GM21528 (cell line): ENCODE measurements around the gene PJVK.
A peak's percentile ranks its signal among the peaks of the same experiment; 100 is the strongest.
"Not testable (repeated sequence)": the region's sequence is repeated elsewhere in the genome, so short reads cannot be mapped to it uniquely, and the experiment has no call there.

Experiments used
- ATAC-seq: cut with Tn5 transposase; IDR thresholded peaks from one replicate; pipeline ENCODE4 v1.9.1; 2021; ENCODE audit warnings: mild to moderate bottlenecking, moderate library complexity; ENCODE audit not compliant: unreplicated experiment, low FRiP score

Gene PJVK

GRCh38 chr2:178450774-178451525 is at the start of gene PJVK, which contains the start of gene PRKRA:
TSS of gene PJVK (plus strand) at chr2:178451378. CDS start at chr2:178453410, 2,032 bp downstream.
TSS of gene PRKRA (minus strand) at chr2:178451175. CDS start at chr2:178451030, 145 bp downstream.
- ATAC-seq: peak; percentile 85

GRCh38 chr2:178401994-178402437 is 49.2 kb upstream of the PJVK start:
- ATAC-seq: no peak

- ATAC-seq: peak; percentile 52
Measured at GRCh38 chr2:178403671-178404306, 47.4 kb upstream of the PJVK start.

- peak; percentile 99 for ATAC-seq
Measured at GRCh38 chr2:178404368-178404767, 46.8 kb upstream of the PJVK start.

DNA sequence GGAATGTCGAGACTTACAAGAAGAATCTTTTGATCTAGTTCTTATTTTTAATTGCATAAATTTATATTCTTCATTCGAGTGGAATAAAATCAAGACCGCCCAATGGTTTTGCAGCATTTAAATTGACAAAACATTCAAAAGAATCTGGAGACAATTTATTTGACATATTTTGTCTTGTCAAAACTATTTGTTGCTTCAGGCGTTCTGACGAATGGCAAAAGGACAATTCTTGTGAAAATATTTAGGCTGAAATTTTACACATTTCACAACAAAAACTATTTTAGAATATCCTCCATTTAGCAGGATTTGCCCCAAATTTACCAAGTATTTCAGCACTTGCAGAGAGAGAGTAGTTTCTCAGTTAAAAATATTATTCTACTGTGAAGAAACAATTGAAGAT is 41.9 kb upstream of the PJVK start:
- no peak for ATAC-seq

GRCh38 chr2:178412047-178412446 is 39.1 kb upstream of the PJVK start:
- no peak for ATAC-seq

GRCh38 chr2:178412453-178412852 is 38.7 kb upstream of the PJVK start:
- ATAC-seq: not testable (repeated sequence)

DNA sequence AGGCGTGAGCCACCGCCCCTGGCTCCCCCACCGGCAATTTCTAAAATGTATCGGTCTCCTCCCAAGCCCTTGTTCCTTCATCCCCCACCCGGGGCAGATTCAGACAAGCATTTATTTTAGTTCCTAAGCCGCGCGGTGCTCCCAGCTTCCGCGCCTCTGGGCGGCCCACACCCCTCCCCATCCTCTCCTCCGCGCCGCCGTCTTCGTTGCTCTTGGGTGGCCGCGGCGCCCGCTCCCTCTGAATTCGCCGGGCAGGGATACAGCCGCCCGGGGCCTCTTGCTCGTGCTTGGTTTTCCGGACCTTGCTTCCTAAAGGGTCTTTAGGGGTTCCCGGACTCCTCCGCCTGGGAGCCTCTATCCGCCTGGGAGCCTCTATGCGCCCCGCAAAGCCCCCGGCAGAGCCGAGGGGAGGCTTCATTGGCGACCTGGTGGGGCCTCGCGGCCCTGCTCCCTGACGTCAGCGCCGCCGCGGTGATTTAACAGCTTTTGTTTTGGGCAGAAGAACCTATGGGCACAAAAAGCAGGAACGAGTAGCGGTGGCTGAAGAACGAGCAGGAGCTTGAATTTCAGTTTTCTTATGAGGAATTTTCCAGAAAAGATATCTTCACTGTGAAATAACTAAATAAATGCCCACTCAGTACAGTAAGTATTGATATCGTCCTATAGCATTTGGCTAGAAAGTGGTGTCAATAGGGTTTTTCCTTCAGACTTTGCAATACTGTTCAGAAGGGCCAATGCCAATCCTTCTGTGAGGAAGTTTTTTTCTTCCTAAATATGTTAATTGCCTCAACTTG is 37.5 kb upstream of the PJVK start:
- peak; percentile 83 for ATAC-seq

DNA sequence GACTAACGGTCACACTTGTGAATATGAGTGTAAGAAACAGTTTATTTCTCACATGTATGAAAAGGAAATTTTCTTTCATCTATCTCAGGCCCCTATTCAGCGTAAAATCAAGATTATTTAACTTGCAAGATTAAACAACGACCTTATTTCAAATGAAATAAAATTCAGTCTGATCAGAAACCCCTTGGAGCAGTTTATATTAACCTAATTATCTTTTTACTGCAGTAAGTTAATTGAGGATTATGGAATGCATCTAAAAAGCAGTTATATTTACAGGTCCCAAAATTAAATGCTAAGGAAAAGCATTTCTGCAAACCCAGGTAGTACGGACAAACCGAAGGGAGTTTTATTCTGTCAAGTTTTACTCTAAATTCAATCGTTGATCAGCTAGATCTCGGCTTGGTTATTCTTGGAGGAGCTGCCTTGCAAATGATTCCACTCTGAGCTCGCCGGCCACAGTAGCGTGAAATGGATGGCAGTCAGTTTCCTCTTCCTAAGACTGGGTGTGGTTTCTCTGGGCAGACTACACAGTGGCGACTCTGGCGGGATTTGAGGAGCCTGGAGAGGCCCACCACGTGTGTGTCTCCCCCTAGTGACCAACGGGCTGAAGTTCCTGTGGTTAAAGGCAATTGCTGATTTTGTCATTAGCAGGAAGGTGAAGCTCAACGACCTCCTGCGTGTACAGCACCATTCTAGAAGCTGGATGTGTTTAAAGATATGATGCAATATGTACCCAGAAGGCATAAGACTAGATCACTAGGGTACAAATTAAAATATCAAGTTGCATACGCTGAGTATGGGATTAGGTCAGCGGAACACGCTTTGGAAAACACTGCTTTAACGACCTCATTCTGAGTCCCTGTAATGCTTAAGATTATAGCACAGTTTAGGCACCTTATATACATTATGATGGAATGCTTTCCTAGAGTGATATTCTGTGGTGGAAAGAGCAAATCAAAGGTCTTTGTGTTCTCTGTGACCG is 36.6 kb upstream of the PJVK start:
- ATAC-seq: peak; percentile 86

- ATAC-seq: no peak
Measured at GRCh38 chr2:178415979-178416378, 35.2 kb upstream of the PJVK start.

DNA sequence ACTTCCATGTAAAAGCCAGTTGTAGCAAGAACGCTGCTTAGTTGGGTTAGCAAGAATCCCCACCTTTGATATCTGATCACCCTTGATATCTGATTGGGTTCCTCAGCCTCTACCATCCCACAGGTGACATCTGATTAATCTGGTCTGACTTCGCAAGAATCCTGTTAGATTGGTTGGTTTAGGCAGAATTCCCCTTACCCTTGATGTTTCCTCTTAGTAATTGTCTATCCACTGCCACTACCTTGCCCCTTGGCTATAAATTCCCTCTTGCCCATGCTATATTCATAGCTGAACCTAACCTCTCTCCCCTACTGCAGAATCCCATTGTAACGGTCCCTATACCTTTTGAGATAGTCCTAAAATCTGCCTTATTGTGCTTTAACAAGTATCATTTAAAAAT is 33.3 kb upstream of the PJVK start:
- no peak for ATAC-seq

- no peak for ATAC-seq
Measured at GRCh38 chr2:178418426-178418825, 32.8 kb upstream of the PJVK start.

DNA sequence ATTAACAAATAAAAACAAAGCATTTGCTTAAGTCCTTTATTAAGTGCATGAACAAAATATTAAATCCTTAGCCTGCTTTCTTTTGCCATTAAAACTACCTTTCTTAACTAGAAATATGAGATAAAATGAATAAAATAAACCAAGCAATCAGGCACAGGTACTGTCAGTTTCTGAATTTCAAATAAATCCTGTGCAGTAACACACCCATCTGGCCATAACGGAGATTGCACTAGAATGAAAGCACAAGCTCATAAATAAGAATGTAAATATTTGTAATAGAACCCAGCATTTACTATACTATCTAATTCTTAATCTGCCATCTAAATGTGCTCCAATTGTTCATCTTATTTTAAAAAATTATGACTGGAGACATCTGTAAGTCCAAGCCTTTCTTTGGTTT is 32.1 kb upstream of the PJVK start:
- ATAC-seq: no peak

DNA sequence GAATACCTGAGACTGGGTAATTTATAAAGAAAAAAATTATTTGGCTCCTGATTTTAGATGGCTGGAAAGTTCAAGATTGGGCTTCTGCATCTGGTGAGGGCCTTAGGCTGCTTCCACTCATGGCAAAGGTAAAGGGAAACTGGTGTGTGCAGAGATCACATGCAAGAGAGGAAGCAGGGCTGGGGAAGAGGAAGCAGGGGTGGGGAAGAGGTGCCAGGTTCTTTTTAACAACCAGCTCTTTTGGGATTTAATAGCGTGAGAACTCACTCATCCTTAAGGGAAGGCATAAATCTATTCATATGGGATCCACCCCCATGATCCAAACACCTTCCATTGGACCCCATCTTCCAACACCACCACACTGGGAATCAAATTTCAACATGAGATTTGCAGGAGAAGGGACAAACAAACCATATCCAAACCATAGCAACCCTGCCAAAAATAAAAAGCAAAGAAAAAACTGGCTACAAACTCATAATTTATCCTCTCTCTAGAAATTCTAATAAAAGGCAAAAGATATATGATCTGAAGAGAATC is 30.6 kb upstream of the PJVK start:
- no peak for ATAC-seq

- no peak for ATAC-seq
Measured at GRCh38 chr2:178422097-178422496, 29.1 kb upstream of the PJVK start.

- not testable (repeated sequence) for ATAC-seq
Measured at GRCh38 chr2:178423746-178424145, 27.4 kb upstream of the PJVK start.

DNA sequence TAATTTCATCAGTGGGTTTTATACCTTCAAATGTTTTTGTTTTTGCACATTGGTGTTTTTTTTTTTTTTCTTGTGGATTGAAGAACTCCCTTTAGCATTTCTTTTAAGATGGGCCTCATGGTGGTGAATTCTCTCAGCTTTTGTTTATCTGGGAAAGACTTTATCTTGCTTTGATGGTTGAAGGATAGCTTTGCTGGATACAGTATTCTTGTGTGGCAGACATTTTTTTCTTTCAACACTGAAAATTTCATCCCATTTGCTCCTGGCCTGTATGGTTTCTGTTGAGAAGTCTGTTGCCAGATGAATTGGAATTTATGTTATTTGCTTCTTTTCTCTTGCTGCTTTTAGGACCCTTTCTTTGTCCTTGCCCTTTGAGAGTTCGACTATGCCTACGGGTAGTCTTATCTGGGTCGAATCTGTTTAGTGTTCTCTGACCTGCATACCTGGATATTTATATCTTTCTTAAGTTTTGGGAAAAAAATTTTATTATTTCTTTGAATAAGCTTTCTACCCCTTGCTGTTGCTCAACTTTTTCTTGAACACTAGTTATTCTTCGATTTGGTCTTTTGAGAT is 25.8 kb upstream of the PJVK start:
- ATAC-seq: no peak

DNA sequence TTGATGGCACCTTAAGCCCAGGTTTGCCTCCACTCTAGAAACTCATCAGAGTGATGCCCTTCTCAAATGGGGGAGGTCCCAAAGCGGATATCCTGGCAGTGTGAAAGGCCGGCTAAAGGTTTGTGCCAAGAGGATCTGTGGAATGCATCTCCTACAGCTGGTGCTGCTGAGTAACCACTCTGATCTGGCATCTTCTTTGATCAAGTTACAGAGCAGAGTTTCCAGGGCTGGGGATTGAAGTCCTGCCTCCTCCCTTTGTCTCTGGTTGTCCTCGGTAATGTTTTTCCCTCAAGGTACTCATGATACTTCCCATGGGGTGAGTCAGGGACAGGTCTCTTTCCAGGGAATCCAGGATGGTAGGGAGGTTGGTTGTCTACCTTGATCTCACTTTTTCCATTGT is 24.8 kb upstream of the PJVK start:
- no peak for ATAC-seq

- no peak for ATAC-seq
Measured at GRCh38 chr2:178427458-178427857, 23.7 kb upstream of the PJVK start.
